ENCODE results near the gene ZBED4. TPM values are rescaled to one million over a fixed set of nuclear protein-coding genes. Genes with fewer than 3 reads are reported as not detected.

The ZBED4 gene
- total RNA-seq, 1 experiment from 2014 or later = 23.0 TPM

DNA sequence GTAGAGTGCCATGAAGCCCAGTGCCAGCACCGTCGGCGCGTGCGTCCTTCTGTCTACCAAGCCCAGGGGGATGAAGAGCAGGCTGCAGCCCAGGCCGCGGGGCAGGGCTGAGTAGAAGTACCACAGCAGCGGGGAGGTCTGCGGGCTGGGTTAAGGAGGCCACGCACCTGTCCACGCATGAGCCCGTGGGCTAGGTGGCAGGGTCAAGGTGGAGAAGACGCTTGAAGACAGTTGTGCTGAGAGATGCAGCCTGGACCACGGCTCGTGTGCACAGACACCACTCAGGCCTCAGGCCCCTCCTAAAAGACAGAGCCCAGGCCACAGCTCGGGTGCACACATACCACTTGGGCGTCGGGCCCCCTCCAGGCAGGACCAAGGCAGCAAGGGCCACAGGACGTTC, 54.2 kb downstream of the ZBED4 start:
- Histone ChIP-seq H2BK12ac (ENCODE audit: insufficient read length, low read depth, low read length) (no peak overlapping the region), H3T11ph (ENCODE audit: low read length) (no peak overlapping the region), H3K27me3 (ENCODE audit: insufficient read depth, low read length) (no peaks in the 10 kb centered on the region), H2AFZ (ENCODE audit: low read length) (no peak overlapping the region), H2BK20ac (ENCODE audit: low read depth, low read length, poor library complexity, severe bottlenecking) (no peak overlapping the region), H3K23ac (ENCODE audit: insufficient read length, low read depth, low read length) (no peak overlapping the region), H3K9me3 (ENCODE audit: control insufficient read depth, low read depth, low read length) (no peaks in the 10 kb centered on the region), H3K9ac (ENCODE audit: extremely low read depth, insufficient read length, low read length) (no peak overlapping the region), H3K4me1 (ENCODE audit: insufficient read depth, low read length) (no peaks in the 10 kb centered on the region), H3K79me1 (ENCODE audit: insufficient read depth, low read depth, low read length, poor library complexity, severe bottlenecking) (no peaks in the 10 kb centered on the region), H3K18ac (ENCODE audit: insufficient read length, low read depth, low read length) (no peak overlapping the region), H2BK5ac (ENCODE audit: insufficient read length, low read length) (no peak overlapping the region), H2AK5ac (ENCODE audit: insufficient read length, low read length) (no peak overlapping the region), H2BK15ac (ENCODE audit: low read depth, low read length) (no peak overlapping the region), H3K23me2 (ENCODE audit: insufficient read length, low read depth, low read length, poor library complexity, severe bottlenecking) (no peaks in the 10 kb centered on the region), H2BK120ac (ENCODE audit: low read depth, low read length, poor library complexity, severe bottlenecking) (no peak overlapping the region), H3K79me2 (ENCODE audit: insufficient read depth, low read length) (no peaks in the 10 kb centered on the region), H3K4ac (ENCODE audit: low read depth, low read length) (no peak overlapping the region), H4K5ac (ENCODE audit: insufficient read length, low read depth, low read length) (no peak overlapping the region), H3K4me2 (ENCODE audit: insufficient read depth, insufficient read length, low read length) (no peak overlapping the region), H3K14ac (ENCODE audit: insufficient read depth, low read length) (no peak overlapping the region), H4K91ac (ENCODE audit: insufficient read length, low read depth, low read length) (no peak overlapping the region), H3K27ac (ENCODE audit: insufficient read length, low read depth, low read length) (no peak overlapping the region), H4K20me1 (ENCODE audit: control insufficient read depth, insufficient read depth, insufficient read length) (no peaks in the 10 kb centered on the region), H4K8ac (replicated peaks; ENCODE audit: insufficient read length, low read depth, low read length) (no peak overlapping the region), H3K56ac (ENCODE audit: insufficient read length, low read depth, low read length) (no peak overlapping the region)
- WGBS (ENCODE audit: extremely low coverage, insufficient read length, low lambda C conversion rate) = no CpG with 5 or more reads among the region's 19 CpGs
- peak overlapping the region in 2 of 3 experiments; percentile 6 to 49; a peak in 1 of 7 replicates for H3K27ac Mint-ChIP-seq
- TF ChIP-seq, protein P1, sequence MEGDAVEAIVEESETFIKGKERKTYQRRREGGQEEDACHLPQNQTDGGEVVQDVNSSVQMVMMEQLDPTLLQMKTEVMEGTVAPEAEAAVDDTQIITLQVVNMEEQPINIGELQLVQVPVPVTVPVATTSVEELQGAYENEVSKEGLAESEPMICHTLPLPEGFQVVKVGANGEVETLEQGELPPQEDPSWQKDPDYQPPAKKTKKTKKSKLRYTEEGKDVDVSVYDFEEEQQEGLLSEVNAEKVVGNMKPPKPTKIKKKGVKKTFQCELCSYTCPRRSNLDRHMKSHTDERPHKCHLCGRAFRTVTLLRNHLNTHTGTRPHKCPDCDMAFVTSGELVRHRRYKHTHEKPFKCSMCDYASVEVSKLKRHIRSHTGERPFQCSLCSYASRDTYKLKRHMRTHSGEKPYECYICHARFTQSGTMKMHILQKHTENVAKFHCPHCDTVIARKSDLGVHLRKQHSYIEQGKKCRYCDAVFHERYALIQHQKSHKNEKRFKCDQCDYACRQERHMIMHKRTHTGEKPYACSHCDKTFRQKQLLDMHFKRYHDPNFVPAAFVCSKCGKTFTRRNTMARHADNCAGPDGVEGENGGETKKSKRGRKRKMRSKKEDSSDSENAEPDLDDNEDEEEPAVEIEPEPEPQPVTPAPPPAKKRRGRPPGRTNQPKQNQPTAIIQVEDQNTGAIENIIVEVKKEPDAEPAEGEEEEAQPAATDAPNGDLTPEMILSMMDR (conservative IDR thresholded peaks at IDR 0.05) = no peak
- H3K4me1 Mint-ChIP-seq = peaks cover 0 to 6% of the 10 kb centered on the region in 2 experiments; a peak in 1 of 4 replicates
- H3K27me3 Mint-ChIP-seq (ENCODE audit: low read depth) = no peaks in the 10 kb centered on the region
- H3K9me3 Mint-ChIP-seq = no peaks in the 10 kb centered on the region; a peak in 1 of 5 replicates
- no peak overlapping the region for H3K4me3 Mint-ChIP-seq
- DNase-seq = no peak
- H3K36me3 Mint-ChIP-seq (ENCODE audit: insufficient read depth in 1 of 3, low read depth in 3 of 3) = peaks cover 13 to 47% (median 47%) of the 10 kb centered on the region in 3 experiments; a peak in 6 of 7 replicates

All from H9 (cell line).